Left lobe of liver (tissue), 2 donors: ENCODE measurements around the gene LIN7C. TPM values are rescaled to one million over a fixed set of nuclear protein-coding genes. Genes with fewer than 3 reads are reported as not detected.
"Not testable (repeated sequence)": the region's sequence is repeated elsewhere in the genome, so short reads cannot be mapped to it uniquely, and the experiment has no call there.

ENCODE experiments used
- ATAC-seq: fragments of 200-7000 bp; cut with Tn5 transposase; one replicate; pipeline ENCODE4 v1.9.1; 2020; ENCODE audit warnings: mild to moderate bottlenecking, moderate library complexity
- DNase-seq: peaks from one replicate; pipeline ENCODE4 v3.0.0-alpha.2; 2020; ENCODE audit warnings: low spot score
- total RNA-seq: library from RNA; stranded (reverse); gene quantifications from one replicate; pipeline ENCODE4 v1.2.1, GENCODE V29; 2021
- donor health status: DM: no; HTN: no; CAD: no; lungs with moderate emphysema.
- donor health status: DM: no; HTN: yes; CAD: no.

LIN7C gene
- total RNA-seq: 22.3 TPM

DNA sequence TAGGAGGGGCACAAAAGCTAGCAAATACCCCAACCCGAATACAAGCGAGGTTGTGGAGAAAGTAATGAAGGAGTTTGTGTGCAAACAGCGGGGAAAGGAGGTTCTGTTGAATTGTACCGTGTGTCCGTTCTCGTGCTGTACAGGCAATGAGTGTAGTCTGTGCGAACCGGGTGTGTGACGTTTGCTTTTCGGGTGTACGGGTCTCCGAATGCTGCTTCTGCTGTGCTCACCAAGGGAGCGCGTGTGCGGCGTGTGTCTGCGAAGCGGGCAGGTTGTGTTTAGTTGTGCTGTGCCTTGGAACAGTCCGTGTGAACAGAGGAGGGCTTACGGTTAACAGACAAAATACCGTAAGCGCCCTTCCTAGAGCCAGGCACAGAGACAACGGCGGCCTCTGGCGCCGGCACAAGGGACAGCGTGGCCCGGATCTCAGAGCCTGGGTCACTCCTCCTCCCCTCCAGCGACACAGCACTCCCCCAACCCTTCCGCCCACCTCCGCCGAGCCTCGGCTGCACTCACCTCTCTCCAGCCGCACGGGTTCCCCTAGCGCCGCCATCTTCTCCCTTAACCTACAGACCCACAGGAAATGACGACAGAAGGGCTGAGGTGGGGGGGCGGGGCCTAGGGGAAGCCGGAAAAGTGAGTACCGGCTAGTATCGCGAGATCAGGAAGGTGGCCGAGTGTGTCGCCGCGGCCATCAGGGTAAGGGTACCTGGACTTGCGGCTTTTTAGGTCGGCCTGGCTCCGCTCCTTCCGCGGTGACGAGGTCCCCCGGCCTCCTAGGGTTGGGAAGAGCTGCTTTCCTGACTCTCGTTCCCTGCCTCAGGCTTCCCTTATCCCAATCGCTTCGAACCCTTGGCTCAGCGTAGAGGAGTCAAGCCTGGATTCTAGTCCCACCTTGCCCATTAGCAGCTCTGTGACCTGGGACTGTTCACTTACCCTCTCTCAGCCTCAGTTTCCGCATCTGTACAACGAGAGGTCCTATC lies at the start of gene LIN7C:
Gene LIN7C, minus strand, starts transcription at position 570 of the 983 bp plus-strand sequence. Its CDS starts 17 bp downstream, at position 553.
- DNase-seq (peak; percentile 96), ATAC-seq (peak; percentile 97)

- no peak for DNase-seq
- peak; percentile 69 for ATAC-seq
Observed at GRCh38 chr11:27555264-27555663, 48.7 kb upstream of the LIN7C start.

GRCh38 chr11:27553186-27553585 lies 46.6 kb upstream of the LIN7C start:
- no peak for DNase-seq
- ATAC-seq: no peak

- no peak for DNase-seq
- no peak for ATAC-seq
Observed at GRCh38 chr11:27552341-27552740, 45.8 kb upstream of the LIN7C start.

- ATAC-seq (no peak), DNase-seq (no peak)
Observed at GRCh38 chr11:27551127-27551526, 44.6 kb upstream of the LIN7C start.

DNA sequence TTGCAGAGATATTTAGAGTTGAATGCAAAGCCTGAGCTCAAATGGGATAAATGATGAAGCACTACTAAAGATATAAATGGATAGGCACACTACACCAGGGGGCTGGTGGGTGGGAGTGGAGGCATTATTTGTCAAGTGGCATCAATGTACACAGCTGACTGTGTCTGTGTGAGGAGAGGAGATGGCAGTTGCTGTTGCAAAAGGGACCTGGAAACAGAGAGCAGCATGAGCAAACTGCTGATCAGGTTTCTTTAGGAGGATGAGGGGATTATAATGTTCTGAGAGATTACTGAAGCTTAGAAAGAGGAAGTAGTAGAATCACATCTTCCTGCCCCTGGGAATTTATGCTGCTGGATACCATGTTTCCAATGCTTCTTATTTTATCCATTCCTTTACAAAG lies 39.4 kb upstream of the LIN7C start:
- DNase-seq (no peak), ATAC-seq (peak; percentile 48)

GRCh38 chr11:27545035-27545434 lies 38.5 kb upstream of the LIN7C start:
- DNase-seq (peak; percentile 57), ATAC-seq (peak; percentile 87)

DNA sequence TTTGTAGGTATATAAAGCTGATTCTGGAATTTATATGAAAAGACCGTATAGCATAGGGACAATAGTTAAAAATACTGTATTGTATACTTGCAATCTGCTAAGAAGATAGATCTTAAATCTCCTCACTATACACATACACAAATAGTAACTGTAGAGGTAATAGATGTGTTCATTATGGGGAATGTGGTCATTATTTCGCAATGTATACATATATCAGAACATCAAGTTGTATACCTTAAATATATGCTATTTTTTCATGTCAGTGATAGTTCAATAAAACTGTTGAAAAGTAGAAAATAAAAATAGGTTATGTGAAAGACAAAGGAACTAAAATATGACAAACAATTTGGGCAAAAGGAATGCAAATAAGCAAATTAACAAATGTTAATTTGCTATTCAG lies 35.2 kb upstream of the LIN7C start:
- no peak for ATAC-seq
- no peak for DNase-seq

DNA sequence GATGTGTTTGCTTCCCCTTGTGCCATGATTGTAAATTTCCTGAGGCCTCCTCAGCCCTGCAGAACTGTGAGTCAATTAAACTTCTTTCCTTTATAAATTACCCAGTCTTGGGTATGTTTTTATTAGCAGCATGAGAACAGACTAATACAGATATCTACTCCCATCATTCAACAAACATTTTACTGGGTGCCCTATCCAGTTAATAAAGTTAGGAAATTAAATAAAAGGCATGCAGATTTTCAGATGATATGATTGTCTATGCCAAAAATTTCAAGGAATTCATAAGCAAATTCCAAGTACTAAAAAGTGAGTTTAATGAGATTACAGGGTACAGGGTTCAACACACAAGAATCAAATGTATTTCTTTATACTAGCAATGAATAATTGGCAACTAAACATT lies 33.5 kb upstream of the LIN7C start:
- ATAC-seq: no peak

DNA sequence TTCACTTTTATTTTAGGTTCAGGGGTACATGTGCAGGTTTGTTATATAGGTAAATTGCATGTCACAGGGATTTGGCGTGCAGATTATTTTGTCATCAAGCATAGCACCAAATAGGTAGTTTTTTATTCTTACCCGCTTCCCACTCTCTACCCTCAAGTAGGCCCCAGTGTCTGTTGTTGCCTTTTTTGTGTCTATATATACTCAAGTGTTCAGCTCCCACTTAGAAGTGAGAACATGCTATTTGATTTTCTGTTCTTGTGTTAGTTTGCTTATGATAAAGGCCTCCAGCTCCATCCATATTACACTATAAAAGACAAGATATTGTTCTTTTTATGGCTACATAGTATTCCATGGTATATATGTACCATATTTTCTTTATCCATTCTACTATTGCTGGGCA lies 28.5 kb upstream of the LIN7C start:
- no peak for DNase-seq

More for the DNA sequence above, 33.5 kb upstream of the LIN7C start:
- no peak for DNase-seq

GRCh38 chr11:27532652-27533325 lies 26.2 kb upstream of the LIN7C start:
- ATAC-seq (no peak), DNase-seq (no peak)

More for the DNA sequence above, 28.5 kb upstream of the LIN7C start:
- no peak for ATAC-seq

GRCh38 chr11:27528712-27529111 lies 22.1 kb upstream of the LIN7C start:
- ATAC-seq (peak; percentile 77), DNase-seq (no peak)

GRCh38 chr11:27526535-27526934 lies 20.0 kb upstream of the LIN7C start:
- DNase-seq (no peak), ATAC-seq (no peak)

DNA sequence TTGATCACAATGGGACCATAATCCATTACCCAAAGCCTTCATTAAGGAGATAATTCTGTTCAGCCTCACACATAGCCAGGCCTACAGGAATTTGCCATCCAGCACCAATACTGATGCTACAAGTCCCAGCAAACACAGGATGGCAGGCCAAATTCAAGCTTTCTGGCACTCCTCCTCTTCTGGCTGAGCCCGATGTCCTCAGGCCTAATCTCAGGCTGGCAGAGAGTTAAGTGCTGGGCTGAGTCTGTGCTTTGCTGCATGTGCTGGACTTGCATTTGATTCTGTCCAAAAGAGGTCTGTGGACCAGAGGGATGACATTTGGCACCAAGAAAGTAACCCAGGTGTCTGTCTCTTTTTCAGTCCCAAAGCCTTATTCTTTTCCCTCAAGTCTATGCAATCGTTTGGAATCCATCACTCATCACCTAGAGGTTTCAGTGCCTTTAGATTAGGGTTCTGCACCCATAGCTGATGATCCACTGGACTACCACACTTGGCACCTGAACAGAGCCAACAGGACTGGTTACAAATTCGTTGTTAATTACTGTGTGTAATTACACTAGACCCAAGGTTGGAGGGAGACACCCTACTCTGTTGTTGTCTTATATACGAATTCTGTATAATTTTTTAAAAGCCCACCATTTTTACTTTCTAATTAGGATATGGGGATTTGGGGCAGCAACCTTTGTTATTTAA lies 19.4 kb upstream of the LIN7C start:
- ATAC-seq: peak; percentile 40
- no peak for DNase-seq

DNA sequence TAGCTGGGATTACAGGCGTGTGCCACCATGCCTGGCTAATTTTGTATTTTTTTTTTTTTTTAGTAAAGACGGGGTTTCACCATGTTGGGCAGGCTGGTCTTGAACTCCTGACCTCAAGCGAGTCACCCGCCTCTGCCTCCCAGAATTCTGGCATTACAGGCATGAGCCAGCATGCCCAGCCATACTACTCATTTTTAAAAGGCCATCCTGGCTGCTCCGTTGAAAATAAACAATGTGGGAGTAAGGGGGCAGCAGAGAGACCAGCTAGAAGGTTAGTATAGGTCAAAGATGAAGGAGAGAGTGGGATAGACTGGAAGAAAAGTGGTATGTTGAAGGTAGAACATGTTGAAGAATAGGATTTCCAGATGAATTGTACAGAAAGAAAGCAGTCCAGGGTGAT lies 17.6 kb upstream of the LIN7C start:
- DNase-seq (no peak), ATAC-seq (no peak)

DNA sequence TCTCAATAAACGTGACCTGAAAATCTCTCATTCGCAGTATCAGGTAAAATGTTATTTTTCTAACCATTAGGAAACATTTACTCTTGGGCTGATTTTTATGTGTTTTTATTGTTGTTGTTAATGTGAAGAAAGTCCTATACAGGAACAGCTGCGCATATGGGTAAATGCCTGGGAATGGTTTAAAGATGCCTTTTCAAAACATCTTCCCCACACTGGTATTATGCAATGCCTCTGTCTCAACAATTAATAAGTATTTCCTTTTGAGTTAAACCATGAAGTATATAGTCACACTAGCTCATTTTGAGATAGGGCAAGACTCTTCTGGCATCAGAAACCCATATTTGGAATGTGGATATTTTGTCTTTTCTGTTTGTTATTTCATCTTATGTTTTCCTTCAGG lies 13.7 kb upstream of the LIN7C start:
- ATAC-seq (no peak), DNase-seq (no peak)

DNA sequence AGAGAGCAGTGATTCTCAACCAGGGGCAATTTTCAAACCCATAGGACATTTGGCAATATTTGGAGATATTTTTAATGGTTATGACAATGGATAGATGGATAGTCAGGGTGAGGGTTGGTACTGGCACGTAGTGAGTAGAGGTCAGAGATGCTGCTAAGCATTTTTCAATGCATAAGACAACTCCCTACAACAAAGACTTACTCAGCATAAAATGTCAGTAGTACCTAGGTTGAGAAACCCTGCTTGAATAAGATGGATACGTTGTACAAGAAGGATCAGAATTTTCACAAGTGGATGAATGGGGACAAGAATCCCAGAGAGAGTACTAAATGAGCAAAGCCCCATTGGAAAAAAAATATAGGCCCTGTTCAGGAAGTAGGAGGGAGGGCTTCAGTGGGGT lies 11.9 kb upstream of the LIN7C start:
- DNase-seq (no peak), ATAC-seq (no peak)

DNA sequence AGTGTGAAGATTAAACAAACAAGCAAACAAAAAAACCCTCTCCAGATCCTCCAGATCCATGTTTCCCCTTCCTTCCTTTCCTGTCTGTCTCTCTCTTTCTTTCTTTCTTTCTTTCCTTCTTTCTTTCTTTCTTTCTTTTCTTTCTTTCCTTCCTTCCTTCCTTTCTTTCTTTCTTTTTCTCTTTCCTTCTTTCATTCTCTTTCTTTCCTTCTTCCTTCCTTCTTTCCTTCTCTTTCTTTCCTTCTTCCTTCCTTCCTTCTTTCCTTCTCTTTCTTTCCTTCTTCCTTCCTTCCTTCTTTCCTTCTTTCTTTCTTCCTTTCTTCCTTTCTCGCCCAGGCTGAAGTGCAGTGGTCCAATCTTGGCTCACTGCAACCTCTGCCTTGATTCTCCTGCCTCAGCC lies 10.9 kb upstream of the LIN7C start:
- ATAC-seq, DNase-seq: not testable (repeated sequence)

DNA sequence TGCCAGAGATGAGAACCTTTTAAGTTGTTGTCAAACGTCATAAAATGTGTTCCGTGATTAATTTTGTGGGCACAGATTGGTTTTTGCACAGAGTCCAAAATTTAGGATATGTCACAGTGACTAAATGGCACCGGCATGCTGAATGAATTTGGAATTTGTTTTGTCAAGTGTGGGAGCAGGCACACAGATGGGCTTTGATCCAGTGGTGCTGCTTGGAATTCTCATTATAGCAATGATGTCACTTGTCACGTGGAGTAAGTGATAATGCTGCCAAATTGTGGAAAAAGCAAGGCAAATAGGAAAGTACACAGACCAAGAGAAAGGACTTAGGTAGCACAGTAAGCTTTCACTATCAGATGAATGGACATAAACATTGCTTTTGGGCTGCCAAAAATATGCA lies 8.0 kb upstream of the LIN7C start:
- ATAC-seq (peak; percentile 81), DNase-seq (peak; percentile 64)

DNA sequence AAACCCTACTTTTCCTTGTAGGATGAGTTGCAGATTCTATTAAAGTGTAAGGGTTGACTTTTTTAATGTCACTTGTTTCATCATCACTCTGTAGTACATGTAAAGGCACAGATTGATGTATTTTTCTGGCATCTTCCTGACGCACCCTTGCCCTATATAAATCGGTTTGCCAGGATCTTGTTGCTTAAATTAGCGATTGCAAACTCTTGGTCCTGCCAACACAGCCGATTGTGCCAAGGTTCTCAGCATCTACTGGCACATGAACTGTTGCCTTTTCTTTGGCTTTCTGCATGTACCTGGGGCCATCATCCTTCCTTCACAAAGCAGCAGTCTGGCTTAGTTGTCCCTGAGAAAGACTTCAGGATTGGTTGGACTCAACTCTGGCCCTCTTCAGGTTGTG lies 7.5 kb upstream of the LIN7C start:
- ATAC-seq (peak; percentile 89), DNase-seq (peak; percentile 79)

DNA sequence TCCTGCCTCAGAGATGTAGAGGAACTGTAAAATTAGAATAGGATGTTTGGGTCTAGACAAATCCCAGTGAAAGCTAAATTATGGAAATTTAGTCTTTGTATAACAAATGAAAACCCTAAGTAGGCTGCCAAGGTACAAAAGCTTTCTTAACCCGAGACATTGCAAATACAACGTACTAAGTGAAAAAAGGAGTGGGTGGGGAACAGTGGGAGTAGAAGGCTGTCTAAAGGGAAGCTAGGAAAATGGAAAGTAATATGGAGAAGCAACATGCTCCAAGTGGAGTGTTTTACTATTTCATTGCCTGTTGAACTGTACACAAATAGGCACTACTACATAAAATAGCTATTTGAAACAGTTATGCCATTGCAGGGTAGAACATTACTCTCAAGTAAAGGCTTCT lies 6.8 kb upstream of the LIN7C start:
- no peak for ATAC-seq

More for the DNA sequence above, 6.8 kb upstream of the LIN7C start:
- no peak for DNase-seq
